ENCODE results near the gene IFIT2. TPM values are rescaled to one million over a fixed set of nuclear protein-coding genes. Genes with fewer than 3 reads are reported as not detected.

IFIT2 gene
- total RNA-seq, 2 donors from 2014 or later = 4.1 TPM

- intact Hi-C loops (cut with DNase I) = no loop called here
- no peaks in the 10 kb centered on the region for H3K27me3 ChIP-seq (replicated peaks; ENCODE audit: insufficient read depth)
- no peaks in the 10 kb centered on the region for H3K4me1 ChIP-seq (replicated peaks)
- no peak overlapping the region for H3K4me3 ChIP-seq
- WGBS = 96% methylated on average over 6 of the region's 6 CpGs
- DNase-seq (ENCODE audit: low spot score) = no peak
- TF ChIP-seq POLR2A (IDR thresholded peaks at IDR 0.05) (no peak), POLR2AphosphoS5 (IDR thresholded peaks at IDR 0.05) (no peak), CTCF (IDR thresholded peaks at IDR 0.05) (no peak)
- no peaks in the 10 kb centered on the region for H3K36me3 ChIP-seq
- H3K9me3 ChIP-seq = no peaks in the 10 kb centered on the region
- no peak overlapping the region for H3K27ac ChIP-seq
Measured at GRCh38 chr10:89308266-89308665, 6.4 kb downstream of the IFIT2 start.

GRCh38 chr10:89308736-89309135 lies 6.9 kb downstream of the IFIT2 start:
- intact Hi-C loops (cut with DNase I) = no loop called here
- no peaks in the 10 kb centered on the region for H3K36me3 ChIP-seq
- TF ChIP-seq POLR2A (IDR thresholded peaks at IDR 0.05) (no peak), POLR2AphosphoS5 (IDR thresholded peaks at IDR 0.05) (no peak), CTCF (IDR thresholded peaks at IDR 0.05) (no peak)
- 75% methylated on average over 4 of the region's 4 CpGs for WGBS
- no peak for DNase-seq (ENCODE audit: low spot score)
- no peaks in the 10 kb centered on the region for H3K27me3 ChIP-seq (replicated peaks; ENCODE audit: insufficient read depth)
- H3K4me1 ChIP-seq (replicated peaks) = no peaks in the 10 kb centered on the region
- no peaks in the 10 kb centered on the region for H3K9me3 ChIP-seq
- H3K27ac ChIP-seq = no peak overlapping the region
- H3K4me3 ChIP-seq = no peak overlapping the region

- Histone ChIP-seq H3K36me3 (no peaks in the 10 kb centered on the region), H3K27me3 (replicated peaks; ENCODE audit: insufficient read depth) (no peaks in the 10 kb centered on the region), H3K4me1 (replicated peaks) (no peaks in the 10 kb centered on the region), H3K9me3 (no peaks in the 10 kb centered on the region), H3K27ac (no peak overlapping the region), H3K4me3 (no peak overlapping the region)
- WGBS = 85% methylated on average over 7 of the region's 7 CpGs
- no peak for DNase-seq (ENCODE audit: low spot score)
- intact Hi-C loops (cut with DNase I) = no loop called here
- TF ChIP-seq CTCF (IDR thresholded peaks at IDR 0.05) (no peak), POLR2A (IDR thresholded peaks at IDR 0.05) (no peak), POLR2AphosphoS5 (IDR thresholded peaks at IDR 0.05) (no peak)
Measured at GRCh38 chr10:89309156-89310055, 7.6 kb downstream of the IFIT2 start.

- Histone ChIP-seq H3K4me3 (no peak overlapping the region), H3K27me3 (replicated peaks; ENCODE audit: insufficient read depth) (no peaks in the 10 kb centered on the region), H3K36me3 (no peaks in the 10 kb centered on the region), H3K4me1 (replicated peaks) (no peaks in the 10 kb centered on the region), H3K27ac (no peak overlapping the region), H3K9me3 (no peaks in the 10 kb centered on the region)
- DNase-seq (ENCODE audit: low spot score) = no peak
- intact Hi-C loops (cut with DNase I) = no loop called here
- WGBS = 92% methylated on average over 2 of the region's 2 CpGs
- TF ChIP-seq POLR2AphosphoS5 (IDR thresholded peaks at IDR 0.05) (no peak), POLR2A (IDR thresholded peaks at IDR 0.05) (no peak), CTCF (IDR thresholded peaks at IDR 0.05) (no peak)
Measured at GRCh38 chr10:89310056-89310893, 8.4 kb downstream of the IFIT2 start.
